GM21737 (cell line): ENCODE results near the gene ZNF438.

Source experiments
- ATAC-seq: cut with Tn5 transposase; IDR thresholded peaks from one replicate; pipeline ENCODE4 v1.9.1; 2021; ENCODE audit warnings: mild to moderate bottlenecking, moderate library complexity; ENCODE audit not compliant: unreplicated experiment

ZNF438 gene

DNA sequence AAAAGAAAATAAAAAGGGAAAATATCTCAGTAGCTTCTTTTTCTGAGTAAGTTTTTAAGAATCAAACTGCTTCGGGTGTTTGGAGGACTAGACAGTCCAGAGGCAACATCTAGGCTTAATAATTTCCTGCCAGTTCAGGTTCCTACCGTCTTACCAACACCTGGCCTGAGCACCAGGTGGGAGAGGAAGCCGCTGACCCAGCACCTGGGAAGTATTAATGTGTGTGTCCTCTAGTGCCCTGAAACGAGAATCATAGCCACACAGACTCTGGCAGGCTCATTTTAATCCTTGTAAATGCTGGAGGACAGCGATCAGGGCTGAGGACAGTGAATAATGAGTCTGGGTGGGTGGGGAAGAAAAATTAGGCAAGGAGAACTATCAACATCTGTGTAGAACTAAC, 137.4 kb downstream of the ZNF438 start:
- no peak for ATAC-seq

DNA sequence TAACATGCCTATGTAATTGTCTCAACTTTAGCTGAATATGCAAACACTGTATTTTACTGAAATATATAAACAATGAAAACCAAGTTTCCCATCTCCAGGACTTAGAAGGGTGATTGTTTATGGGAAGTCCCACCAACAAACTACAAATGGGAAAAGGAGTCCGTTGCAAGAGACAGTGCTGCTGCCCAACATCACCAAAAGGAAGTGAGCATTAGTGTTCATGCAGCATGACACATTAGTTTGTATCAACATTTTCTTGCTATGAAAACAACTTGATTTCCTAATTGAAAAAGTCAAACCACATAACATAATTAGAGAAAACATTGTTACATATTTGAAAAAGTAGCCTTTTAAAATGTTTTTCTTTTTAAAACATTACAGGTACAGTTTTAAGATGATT, 138.5 kb downstream of the ZNF438 start:
- no peak for ATAC-seq

DNA sequence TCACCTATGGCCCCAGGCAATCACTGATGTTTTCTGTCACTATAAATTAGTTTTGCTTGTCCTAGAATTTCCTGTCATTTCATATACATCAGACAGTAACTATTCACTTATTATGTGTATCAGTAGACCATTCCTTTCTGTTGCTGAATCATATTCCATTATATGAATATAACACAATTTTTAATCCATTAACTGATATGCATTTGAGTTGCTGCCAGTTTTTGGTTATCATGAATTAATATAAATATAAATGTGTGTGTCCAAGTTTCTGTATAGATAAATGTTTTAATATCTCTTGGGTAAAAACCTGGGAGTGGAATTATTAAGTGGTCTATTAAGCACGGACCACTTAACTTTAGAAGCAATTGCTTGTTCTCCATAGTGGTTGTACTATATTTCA, 143.8 kb downstream of the ZNF438 start:
- no peak for ATAC-seq

DNA sequence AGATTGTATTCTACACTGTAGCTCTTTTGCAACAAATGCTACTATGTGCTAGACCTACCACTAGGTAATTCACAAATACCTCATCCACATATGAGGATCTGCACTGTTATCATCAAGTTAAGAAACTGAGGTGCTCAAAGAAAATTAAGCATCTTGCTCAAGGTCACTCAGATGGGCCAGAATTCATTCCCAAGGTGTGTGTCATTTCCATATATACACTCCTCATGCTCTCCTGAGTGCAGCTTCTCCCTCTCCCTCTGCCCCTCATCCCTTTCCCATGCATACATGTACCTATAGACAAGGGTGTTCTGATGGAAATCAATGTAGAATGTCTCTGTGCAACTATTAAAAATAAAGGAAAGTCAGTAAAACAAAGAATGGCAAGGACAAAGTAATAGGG, 146.2 kb downstream of the ZNF438 start:
- ATAC-seq, result no peak

DNA sequence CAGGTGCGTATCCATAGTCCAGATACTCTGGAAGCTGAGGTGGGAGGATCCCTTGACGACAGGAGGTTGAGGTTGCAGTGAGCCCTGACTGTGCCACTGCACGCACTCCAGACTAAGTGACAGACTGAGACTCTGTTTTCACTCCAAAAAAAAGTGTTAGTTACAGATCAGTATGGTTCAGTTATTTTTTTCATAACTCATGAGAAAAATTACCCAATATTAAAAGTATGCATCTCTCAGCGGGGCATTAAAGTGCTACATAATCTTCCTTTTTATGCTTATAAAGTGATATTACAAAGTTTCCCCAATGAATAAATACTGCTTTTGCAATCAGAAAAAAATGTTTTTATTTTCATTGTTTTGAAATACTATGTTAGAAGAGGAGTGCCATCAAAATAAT, 147.9 kb downstream of the ZNF438 start:
- no peak for ATAC-seq

DNA sequence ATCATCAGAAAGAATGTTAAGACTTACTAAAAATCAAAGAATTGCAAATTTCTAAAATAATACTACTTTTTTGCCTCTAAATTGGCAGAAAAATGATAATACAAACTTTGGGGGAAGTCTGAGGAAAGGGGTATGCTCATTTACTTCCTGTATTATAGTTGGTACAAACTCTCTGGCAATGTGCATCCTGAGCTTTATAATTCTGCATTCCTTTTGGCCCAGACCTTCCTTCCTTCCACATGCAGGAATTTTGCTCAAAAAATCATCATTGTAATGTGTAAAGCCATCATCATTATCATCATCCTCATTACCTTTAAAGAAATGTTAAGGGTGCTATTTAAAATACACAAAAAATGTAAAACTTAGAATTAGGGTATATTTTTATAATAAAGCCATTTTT, 148.5 kb downstream of the ZNF438 start:
- ATAC-seq, result no peak

DNA sequence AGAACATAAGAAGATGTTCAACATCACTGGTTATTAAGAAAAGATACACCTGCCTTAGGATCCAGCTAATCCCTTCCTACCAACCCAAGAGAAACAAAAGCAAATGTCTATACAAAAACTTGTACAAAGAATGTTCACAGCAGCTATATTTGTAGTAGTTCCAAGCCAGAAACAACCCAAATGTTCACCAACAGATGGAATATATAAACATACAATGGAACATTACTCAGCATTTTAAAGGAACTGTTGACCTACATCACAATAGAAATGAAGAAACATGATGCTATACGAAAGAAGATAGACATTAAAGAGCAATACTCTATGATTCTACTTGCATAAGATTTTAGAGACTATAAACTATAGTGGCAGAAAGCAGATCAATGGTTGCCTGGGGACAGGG, 149.4 kb downstream of the ZNF438 start:
- ATAC-seq, result no peak

DNA sequence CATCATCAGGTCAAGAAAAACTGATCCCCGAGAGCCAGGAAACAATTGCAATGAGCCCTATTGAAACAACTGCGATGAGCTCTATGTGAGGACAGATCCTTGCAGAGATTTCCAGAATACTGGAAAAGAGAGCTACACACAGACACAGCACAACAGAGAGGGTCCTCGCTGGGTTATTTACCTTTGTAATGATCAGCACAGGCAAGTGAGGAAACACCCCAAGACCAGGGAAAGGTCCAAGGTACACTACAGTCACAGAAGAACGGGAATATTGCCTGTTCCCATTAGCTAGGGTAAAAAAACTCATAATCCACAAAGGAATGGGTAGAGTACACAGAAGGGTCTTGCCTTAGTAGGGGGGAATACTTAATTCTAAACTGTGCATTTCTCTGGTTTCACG, 152.7 kb downstream of the ZNF438 start:
- no peak for ATAC-seq

DNA sequence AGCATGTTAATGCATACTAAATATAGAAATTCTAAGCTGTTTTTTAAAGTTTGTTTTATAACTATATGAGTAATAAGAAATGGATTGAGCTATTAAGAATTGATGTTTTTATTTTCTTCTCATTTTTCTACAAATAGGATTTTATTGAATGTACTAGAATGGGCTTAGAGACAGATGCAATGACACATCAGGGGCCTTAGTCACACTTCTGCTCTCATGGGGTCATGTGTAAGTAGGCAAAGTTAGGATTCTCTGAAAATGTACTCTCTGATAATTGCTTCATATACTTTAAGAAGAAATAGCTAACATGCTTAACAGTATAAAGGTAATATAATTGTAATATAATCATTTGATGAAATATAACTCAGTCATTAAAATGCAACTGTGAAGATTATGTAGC, 154.6 kb downstream of the ZNF438 start:
- ATAC-seq, result no peak

DNA sequence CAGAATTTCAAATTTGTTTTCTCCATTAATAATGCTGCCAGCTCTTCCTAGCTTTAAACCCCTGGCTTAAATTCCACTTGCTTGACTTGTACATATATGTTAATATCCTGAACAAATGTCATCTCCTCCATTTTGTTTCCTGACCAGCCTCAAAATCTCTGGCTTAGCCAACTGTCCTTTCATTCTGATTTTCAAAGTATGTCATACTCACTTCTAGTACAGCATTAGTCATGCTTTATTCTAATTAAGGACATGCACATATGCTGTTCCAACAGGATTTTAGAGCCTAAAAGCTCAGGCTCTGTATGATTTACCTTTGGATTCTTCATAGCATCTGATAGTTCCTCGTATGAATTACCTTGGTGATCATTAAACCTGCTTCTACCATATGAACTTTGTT, 158.3 kb downstream of the ZNF438 start:
- ATAC-seq, result no peak

DNA sequence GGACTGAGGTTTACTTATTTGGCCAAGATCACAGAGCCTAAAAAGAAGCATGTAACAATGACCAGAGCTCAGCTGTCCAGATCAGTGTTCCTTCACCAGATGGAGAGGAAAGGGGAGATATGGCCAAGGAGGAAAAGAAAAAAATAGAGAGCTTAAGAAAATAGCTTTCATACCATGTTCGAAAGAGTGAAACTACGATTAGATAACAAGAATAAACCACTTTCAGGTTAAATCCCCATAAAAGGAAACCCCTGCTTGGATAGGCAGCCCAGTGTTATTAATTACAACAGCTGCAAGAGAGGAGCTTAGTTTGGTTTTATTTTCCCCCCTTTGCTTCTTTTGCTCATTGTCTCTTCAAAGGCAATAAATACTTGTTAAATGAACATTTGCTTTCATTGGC, 160.8 kb downstream of the ZNF438 start:
- ATAC-seq, result no peak

DNA sequence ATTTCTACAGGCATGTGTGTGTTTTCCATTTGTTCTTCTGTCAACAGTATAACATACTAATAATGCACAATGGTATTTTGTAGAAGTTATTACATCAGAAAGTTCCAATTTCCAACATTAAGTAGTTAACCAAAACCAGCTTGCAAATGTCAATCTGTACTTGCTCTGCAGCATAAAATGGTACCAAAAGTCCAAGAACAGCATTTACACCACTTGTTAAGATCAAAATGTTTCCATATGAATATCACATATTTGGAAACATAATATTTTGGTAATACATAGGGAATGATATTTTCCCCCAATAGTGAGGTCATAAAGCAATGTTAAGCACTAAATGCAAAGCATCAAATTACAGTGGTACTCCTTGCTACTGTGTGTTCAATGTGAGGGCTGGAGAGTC, 162.1 kb downstream of the ZNF438 start:
- ATAC-seq, result no peak

DNA sequence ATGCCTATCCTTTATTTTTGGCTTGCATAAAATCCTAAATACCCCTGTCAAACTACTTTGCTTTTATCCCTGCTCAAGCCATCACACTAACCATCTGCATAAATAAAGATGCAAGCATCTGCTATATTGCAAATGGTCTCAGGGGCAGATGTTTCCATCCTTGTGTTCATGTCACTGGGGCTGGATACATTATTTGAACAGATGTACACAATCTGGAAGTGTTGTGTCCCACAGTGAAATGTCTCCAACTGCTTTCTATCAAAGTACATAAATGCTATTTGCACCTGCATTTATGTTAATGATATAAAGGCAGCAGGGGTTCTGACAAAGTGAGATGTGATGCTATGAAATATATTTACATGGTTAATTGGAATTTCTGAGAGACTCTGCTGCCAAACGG, 163.1 kb downstream of the ZNF438 start:
- no peak for ATAC-seq

DNA sequence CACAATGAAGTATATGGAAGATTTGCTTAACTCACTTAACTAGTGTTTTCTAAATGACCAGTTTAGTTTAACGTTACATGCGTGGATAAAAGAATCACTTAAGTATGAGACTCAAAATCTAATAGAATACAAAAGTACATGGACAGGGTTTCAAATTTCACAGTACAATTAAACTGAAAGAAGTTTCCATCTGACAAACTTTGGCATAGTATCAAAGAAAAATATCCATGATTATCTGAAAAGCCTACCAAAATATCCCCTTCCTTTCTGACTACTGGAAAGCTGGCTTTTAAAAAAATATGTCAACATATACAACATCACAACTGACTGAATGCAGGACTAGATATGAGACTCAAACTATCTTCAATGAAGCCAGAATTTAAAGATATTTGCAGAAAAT, 164.8 kb downstream of the ZNF438 start:
- no peak for ATAC-seq

DNA sequence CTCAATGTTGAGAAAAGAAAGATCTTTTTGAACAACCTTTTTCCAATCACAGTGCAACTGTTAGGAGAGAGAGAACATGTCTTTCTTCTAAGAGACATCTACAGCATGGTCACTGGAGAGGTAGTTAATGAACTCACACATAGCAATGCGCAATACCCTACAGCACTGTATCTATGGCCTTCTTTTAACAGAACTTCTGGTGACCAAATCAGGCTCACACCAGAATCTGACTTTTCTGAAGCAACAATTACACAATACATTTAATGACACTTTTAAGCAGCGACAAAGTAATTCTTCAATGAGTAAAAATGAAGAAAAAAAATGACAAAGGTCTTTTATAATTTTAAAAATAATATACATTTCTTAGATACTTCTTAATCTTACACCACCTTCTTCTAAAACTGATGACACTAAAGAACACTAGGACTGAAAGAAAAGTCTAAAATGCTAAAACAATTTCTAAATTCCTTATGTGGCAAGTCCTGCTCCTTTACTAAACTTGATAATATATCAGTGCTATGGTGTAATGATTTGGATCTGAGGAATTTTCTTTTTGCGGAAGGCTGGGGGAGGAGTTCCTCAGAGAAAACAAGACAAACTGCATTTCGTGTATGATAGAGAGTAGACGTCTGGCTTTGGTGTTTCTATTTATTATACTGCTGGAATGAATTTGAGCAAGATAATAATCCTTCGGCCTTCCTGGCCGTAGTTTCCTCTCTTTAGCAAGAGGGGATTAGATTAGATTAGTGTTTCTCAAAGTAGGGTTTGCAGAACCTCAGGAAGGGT, 166.3 kb downstream of the ZNF438 start:
- ATAC-seq, result no peak

DNA sequence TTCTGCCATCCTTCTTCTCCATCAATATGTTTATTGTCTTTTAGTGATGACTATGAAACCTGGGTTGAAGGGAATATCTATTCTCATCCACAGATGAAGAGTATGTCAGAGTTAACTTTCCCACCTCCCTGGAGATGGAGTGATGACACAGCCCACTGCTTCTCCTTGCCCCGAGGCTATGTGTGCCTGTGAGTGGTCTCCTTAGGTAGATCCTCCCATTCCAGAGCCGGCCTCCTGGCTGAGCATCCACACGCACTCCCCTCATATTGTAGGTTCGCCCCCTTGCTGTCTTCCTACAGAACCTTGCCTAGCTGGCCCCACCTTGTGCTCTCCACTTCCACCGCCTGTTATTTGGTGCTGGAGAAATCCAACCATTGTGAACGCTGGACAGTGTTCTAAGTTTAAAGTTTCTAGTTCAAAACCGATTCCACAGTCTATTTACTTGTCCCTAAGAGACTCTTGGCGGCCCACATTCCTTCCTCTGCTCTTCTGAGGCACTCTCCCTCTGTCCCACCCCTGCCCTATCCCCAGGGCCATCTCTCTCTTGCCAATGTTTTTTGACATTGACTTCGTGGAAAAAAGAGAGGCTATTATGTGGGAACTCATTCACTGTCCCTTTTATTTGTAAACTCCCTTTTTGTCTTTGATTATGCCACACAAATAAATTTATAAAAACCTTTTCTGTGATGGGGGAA, 168.0 kb downstream of the ZNF438 start:
- no peak for ATAC-seq

DNA sequence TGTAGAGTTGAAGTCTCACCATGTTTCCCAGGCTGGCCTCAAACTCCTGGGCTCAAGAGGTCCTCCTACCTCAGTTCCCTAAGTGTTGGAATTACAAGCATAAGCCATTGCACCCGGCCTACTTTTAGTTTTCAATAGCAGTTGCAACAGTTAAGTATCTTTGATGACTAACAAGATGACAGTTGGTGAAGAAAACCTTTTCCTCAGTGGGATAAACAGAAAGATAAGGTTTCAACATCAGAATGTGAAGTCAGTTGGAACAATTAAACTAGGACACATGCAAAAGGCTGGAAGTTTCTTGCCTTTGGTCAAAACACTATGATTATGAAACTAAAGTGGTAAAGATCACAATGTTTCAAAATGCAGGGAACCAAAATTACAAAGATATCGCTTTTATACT, 169.2 kb downstream of the ZNF438 start:
- no peak for ATAC-seq

DNA sequence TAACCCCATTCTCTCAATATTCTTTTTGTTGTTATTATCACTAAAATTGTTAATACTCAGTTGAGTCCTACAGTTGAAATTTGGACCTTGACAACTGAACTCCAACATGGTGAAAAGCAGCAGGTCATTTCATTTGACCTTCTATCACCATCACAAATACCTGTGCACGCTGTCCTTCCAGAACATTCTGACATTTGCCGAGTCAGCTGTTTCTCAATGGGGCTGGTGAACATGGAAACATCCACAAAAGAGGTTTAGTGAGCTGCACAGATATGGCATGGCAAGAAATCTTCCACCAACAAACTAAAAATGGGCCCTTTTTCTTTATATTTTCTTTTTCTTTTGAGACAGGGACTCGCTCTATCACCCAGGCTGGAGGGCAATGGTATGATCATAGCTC, 169.7 kb downstream of the ZNF438 start:
- no peak for ATAC-seq

DNA sequence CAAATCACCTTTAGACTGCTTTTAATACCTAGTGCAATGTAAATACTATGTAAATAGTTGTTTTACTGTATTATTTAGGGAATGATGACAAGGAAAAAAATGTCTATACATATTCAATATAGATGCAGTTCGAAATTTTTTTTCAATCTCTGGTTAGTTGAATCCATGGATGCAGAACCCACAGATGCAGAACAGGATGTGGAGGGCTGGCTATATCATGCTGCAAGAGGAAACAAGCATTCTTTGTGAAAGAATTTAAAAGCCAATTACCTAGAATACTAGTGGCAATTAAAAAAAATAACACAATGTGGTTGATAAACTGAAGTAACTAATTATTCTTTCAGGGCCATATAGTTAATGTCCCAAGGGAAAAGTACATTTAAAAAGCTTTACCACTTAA, 170.4 kb downstream of the ZNF438 start:
- ATAC-seq, result no peak

DNA sequence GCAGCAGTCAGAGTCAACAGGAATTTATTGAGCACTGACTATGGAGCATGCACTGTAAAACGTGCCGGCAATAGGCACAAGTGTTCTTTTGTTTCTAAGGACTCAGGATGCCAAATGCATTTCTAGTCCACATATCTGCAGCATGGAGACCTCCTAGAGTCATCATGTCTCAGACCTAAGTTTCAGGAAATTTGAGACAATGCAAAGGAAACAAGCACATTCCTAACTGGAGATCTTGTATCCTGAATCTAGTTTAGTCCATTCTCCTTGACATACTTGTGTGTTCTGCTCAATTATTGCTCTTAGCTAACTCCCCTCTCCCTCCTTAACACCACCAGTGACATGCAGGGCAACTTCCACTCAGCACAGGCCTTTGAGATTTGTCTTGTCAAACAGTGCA, 173.2 kb downstream of the ZNF438 start:
- no peak for ATAC-seq

DNA sequence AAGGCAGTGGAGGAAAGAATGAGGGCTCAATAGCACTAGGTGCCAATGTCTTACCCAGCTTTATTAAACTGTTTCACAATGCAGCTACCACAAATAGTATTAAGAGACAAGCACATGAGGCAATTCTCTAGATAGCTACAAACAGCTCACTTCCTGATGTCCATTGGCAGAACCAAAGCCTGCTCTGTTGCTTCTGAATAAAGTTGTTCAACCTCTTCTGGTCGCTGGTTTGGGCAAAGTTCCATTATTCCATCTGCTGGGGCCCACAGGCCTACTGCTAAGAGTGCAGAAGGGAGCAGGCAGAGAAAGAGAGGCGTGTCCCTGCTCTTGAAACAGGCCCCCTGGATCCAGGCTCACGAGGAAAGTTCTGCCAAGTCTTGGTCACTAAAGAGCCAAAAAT, 173.9 kb downstream of the ZNF438 start:
- ATAC-seq, result no peak

DNA sequence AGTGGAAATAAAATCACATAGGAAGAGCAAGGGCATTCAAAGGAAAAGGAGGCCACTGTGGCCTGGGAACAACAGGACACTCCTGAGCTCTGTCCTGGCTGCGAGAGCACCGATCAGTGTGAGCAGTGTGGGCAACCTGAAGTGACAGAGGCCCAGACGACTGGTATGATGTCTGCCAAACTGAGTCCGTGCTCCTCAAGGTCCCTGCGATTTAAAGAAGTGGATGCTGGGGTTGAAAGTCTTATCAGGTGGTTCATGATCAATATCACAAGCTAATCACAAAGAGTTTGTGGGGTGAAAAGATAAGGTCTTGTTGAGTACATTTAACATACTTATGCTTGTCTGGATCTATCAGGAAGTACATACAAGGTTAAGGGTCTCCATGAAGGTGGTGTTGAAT, 176.5 kb downstream of the ZNF438 start:
- no peak for ATAC-seq

DNA sequence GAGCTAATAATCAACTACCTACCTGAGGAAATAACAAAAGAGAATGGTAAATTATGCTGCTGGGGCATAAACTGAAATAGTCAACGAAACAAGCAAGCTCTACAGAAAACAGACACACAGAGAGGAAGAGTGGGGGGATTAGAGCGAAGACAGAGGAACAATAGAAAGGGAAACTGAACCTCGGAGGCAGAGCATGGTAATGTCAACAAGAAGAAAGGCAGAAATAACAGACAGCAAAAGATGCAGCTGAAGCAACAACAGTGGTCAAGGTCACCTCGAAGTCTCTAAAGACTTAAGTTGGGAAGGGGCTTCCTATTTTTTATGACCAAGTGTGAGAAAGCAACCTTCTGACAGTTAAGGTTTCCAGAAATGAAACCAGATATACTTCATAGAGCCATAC, 177.0 kb downstream of the ZNF438 start:
- ATAC-seq, result no peak
